Esophagus squamous epithelium (tissue), 4 donors: Measurements from ENCODE around the gene CD99.

Experiments used
- CTCF ChIP-seq, 6 experiments: fragments of 450-650 bp in 4 of 6; fragments of 200-600 bp in 2 of 6; sonication (generic) in 2 of 6; IDR thresholded peaks; one replicate each; pipeline ENCODE4 v1.5.1; 2016 to 2019; ENCODE audit warnings: antibody characterized with exemption in 6 of 6, mild to moderate bottlenecking in 4 of 6, moderate library complexity in 4 of 6
- POLR2A ChIP-seq, 4 donors: fragments of 450-650 bp; IDR thresholded peaks; one replicate each; pipeline ENCODE4 v1.6.1; 2017; ENCODE audit warnings: antibody characterized with exemption in 4 of 4, mild to moderate bottlenecking in 4 of 4, moderate library complexity in 3 of 4

- TF ChIP-seq CTCF (IDR thresholded peaks at IDR 0.05) (no peak), POLR2A (IDR thresholded peaks at IDR 0.05) (no peak)
Measured at GRCh38 chrX:2789569-2789968, 98.5 kb downstream of the CD99 start.
